Fibroblast of the conjunctiva (primary cell): Measurements from ENCODE around the gene ZNF157.

Experiments used
- DNase-seq: peaks from one replicate; pipeline ENCODE4 v3.0.0-alpha.2; 2010; ENCODE audit warnings: low read depth

ZNF157 gene

DNA sequence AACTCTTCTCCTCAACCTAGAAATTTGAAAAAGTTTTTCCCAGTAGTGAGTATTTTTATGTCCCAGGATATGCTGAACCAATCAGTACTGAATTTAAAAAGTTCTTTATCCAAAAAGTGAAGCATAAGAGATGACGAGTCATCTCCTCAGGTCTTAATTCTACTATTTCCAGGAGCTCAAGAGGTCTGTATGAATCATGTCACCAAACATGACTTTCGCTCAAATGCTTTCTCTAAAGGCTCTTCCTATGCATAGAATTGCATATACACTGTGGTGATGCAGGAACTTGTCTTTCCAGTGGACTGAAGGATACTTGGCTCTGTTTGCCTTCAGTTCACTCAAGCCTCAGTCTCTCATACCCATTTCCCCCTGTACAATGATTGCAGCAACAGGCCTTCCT lies 76.6 kb downstream of the ZNF157 start:
- DNase-seq: no peak

DNA sequence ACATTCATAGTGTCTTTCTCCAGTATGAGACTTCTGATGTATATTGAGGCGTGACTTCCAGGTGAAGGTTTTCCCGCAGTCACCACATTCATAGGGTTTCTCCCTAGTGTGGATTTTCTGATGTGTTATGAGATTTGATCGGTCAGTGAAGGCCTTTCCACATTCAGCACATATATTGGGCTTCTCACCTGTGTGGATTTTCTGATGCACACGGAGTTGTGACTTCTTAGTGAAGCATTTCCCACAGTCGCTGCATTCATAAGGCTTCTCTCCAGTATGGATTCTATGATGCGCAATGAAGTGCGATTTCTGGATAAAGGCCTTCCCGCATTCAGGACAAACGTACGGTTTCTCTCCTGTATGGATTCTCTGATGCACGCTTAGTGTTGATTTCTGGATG lies 77.2 kb downstream of the ZNF157 start:
- DNase-seq: no peak

DNA sequence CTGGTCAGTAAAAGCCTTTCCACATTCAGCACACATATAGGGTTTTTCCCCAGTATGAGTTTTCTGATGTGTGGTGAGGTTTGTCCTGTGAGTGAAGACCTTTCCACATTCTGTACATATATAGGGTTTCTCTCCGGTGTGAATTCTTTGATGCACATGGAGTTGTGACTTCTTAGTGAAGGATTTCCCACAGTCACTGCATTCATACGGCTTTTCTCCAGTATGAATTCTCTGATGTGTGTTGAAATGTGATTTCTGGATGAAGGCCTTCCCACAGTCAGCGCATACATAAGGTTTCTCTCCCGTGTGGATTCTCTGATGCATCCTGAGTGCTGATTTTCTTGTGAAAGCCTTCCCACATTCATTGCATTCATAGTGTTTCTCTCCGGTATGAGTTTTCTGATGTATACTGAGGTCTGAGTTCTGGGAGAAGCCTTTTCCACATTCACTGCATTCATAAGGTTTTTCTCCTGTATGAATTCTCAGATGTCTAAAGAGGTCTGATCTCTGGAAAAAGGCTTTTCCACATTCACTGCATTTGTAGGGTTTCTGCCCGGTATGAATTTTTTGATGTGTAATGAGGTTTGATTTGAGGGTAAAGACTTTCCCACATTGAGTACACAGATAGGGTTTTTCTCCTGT lies 77.9 kb downstream of the ZNF157 start:
- DNase-seq: no peak

DNA sequence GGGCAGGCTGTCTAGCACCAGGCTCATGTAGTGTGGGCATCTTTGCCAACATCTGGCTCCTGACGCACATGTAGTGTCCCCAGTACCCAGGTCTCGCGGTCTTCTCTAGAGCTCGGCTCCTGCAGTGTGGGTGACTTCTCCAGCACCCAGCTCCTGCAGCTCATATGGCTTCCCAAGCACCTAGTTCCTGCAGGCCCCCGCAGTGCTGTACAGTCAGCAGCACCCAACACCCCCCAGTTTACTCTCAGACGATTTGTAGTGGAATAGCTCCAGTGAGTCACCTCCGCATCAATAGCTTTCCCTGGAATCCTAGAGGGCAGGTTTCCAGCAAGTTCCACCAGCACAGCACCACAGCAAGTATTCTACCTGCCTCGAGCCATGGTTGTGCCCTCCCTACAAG lies 81.7 kb downstream of the ZNF157 start:
- DNase-seq: no peak

DNA sequence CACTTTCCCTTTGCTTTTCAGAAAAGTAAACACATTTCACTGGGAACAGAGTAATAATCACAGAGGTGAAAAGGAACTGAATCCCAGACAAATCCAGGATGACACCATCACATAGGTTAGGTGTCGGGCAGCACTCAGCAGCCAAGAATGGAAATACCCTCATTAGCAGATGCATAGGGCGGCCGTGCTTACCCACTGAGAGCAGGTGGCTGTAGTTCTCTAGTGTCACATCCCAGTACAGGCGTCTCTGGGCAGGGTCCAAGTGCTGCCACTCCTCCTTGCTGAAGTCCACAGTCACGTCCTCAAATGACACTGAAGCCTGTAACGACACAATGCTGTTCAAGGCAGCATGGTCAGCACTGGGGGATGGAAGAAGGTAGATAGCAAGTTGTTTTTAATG lies 85.7 kb downstream of the ZNF157 start:
- no peak for DNase-seq

DNA sequence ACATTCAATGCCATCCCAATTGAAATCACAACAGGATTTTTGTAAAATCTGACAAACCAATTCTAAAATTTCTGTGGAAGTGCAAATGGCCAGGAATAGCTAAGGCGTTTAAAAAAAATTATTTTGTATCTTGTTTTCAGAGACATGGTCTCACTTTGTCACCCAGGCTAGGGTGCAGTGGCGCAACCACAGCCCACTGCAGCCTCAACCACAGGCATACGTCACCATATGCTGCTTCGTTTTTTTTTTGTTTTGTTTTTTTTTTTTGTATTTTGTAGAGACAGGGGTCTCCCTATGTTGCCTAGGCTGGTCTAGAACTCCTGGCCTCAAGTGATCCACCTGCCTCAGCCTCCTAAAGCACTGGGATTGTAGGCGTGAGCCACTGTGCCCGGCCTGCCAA lies 88.2 kb downstream of the ZNF157 start:
- no peak for DNase-seq

DNA sequence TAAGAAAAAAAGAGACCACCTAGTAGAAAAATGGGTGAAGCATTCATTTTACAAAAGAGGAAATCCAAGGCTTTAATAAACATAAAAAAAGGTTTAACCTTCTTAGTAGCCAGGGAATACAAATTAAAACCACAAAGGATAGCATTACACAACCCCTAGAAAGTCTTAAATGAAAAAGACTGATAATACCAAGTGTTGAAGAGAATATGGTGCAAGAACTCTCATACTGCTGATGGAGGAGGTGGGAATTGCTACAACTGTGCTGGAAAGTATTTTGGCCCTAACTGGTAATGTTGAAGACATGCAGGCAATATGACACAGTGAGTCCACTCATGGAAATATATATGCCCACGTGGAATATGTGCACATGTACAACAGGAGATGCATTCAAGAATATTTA lies 90.2 kb downstream of the ZNF157 start:
- DNase-seq: no peak
